HL-60 (cell line): ENCODE measurements around the gene NMU.

Experiments used
- DNase-seq, 2 experiments: peaks; one replicate each; pipeline ENCODE4 v3.0.0-alpha.2; 2010 to 2020; ENCODE audit warnings: low read depth in 1 of 2, low spot score in 1 of 2
- H3K27ac ChIP-seq: fragments of 250-450 bp; sonication (Bioruptor Pico); replicated peaks from 2 replicates; pipeline ENCODE4 v1.5.1; 2020; ENCODE audit warnings: mild to moderate bottlenecking, moderate library complexity
- H3K27me3 ChIP-seq: fragments of 250-450 bp; sonication (Bioruptor Pico); 2 replicates; pipeline ENCODE4 v1.5.1; 2021; ENCODE audit warnings: mild to moderate bottlenecking, moderate library complexity; ENCODE audit not compliant: insufficient read depth, poor library complexity, severe bottlenecking
- H3K4me3 ChIP-seq: replicated peaks from 2 replicates; pipeline ENCODE4 v1.5.1; 2011; ENCODE audit warnings: mild to moderate bottlenecking, control low read depth, low read length; ENCODE audit not compliant: insufficient read depth
- GABPA ChIP-seq: IDR thresholded peaks from 2 replicates; pipeline ENCODE4 v1.6.1; 2012; ENCODE audit warnings: low read depth
- POLR2AphosphoS5 ChIP-seq: IDR thresholded peaks from 2 replicates; pipeline ENCODE4 v1.6.1; 2012; ENCODE audit warnings: low read depth
- REST ChIP-seq: IDR thresholded peaks from 2 replicates; pipeline ENCODE4 v1.6.1; 2012; ENCODE audit warnings: low read depth; ENCODE audit not compliant: insufficient replicate concordance
- SPI1 ChIP-seq: IDR thresholded peaks from 2 replicates; pipeline ENCODE4 v1.6.1; 2012; ENCODE audit warnings: low read depth, mild to moderate bottlenecking, borderline replicate concordance
- TF ChIP-seq, protein P1 (sequence below): IDR thresholded peaks from one replicate; pipeline ENCODE4 v1.5.1; 2011; ENCODE audit warnings: low read length, control low read depth, inconsistent platforms; ENCODE audit not compliant: insufficient read depth

NMU gene

GRCh38 chr4:55608591-55608990, 27.5 kb downstream of the NMU start:
- H3K27ac ChIP-seq: no peak overlapping the region
- TF ChIP-seq GABPA: no peak
- TF ChIP-seq SPI1: no peak
- TF ChIP-seq REST: no peak
- TF ChIP-seq, protein P1, sequence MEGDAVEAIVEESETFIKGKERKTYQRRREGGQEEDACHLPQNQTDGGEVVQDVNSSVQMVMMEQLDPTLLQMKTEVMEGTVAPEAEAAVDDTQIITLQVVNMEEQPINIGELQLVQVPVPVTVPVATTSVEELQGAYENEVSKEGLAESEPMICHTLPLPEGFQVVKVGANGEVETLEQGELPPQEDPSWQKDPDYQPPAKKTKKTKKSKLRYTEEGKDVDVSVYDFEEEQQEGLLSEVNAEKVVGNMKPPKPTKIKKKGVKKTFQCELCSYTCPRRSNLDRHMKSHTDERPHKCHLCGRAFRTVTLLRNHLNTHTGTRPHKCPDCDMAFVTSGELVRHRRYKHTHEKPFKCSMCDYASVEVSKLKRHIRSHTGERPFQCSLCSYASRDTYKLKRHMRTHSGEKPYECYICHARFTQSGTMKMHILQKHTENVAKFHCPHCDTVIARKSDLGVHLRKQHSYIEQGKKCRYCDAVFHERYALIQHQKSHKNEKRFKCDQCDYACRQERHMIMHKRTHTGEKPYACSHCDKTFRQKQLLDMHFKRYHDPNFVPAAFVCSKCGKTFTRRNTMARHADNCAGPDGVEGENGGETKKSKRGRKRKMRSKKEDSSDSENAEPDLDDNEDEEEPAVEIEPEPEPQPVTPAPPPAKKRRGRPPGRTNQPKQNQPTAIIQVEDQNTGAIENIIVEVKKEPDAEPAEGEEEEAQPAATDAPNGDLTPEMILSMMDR: no peak
- TF ChIP-seq POLR2AphosphoS5: no peak

DNA sequence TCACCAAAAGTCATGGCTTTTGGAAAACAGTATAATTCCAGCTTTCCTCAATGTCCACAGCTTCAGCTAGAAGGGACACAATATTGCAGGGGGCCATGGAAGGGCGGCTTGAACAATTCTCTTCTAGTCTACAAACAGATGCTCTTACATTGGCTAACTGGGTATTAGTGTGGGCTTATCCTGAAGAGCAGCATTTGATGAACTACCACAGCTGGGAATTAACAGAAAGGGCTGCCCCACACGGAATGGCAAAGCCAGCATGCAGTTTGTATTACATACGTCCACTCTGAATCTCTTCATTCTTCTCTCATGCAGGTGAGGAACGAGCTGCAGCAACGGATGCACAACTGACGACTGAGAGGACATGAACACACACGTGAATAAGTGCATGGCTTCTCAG, 31.1 kb downstream of the NMU start:
- no peak overlapping the region for H3K4me3 ChIP-seq
- TF ChIP-seq GABPA (no peak), SPI1 (no peak), REST (no peak), POLR2AphosphoS5 (no peak)
- TF ChIP-seq, protein P1: no peak
- H3K27me3 ChIP-seq: no peaks in the 10 kb centered on the region
- DNase-seq: no peak
- H3K27ac ChIP-seq: no peak overlapping the region

More at GRCh38 chr4:55608591-55608990, 27.5 kb downstream of the NMU start:
- Histone ChIP-seq H3K27me3 (no peaks in the 10 kb centered on the region), H3K4me3 (no peak overlapping the region)
- DNase-seq: no peak

GRCh38 chr4:55600640-55601039, 35.5 kb downstream of the NMU start:
- no peak for DNase-seq
- TF ChIP-seq GABPA: no peak
- no peak for TF ChIP-seq REST
- no peak for TF ChIP-seq POLR2AphosphoS5
- TF ChIP-seq SPI1: no peak
- TF ChIP-seq, protein P1: no peak

More at GRCh38 chr4:55600640-55601039, 35.5 kb downstream of the NMU start:
- Histone ChIP-seq H3K4me3 (no peak overlapping the region), H3K27me3 (no peaks in the 10 kb centered on the region), H3K27ac (no peak overlapping the region)
